ENCODE results near the gene RPS28. TPM values are rescaled to one million over a fixed set of nuclear protein-coding genes. Genes with fewer than 3 reads are reported as not detected.

Gene RPS28
- polyA plus RNA-seq, 2 of the 4 experiments (the other 2 are of a cell fraction), result 374 to 404 TPM

- TF ChIP-seq NFE2L2 (conservative IDR thresholded peaks at IDR 0.05; ENCODE audit: low read length) (no peak), KDM5A (IDR thresholded peaks at IDR 0.05) (no peak), RAD21 (conservative IDR thresholded peaks at IDR 0.05 in 1 of 2, IDR thresholded peaks at IDR 0.05 in 1 of 2) (peak; percentile 19 to 30; a peak in 2 of 5 replicates), CHD2 (IDR thresholded peaks at IDR 0.05; ENCODE audit: low read length, partially characterized antibody) (no peak), ZNF302 (CRISPR knock-in tag; IDR thresholded peaks at IDR 0.05) (no peak), JUN (IDR thresholded peaks at IDR 0.05) (0 out of 5 replicates have a peak, but pooled peaks of 1 of the 2 experiments have one; percentile 38), PHF8 (IDR thresholded peaks at IDR 0.05; ENCODE audit: borderline replicate concordance, low read depth) (no peak), JUNB (IDR thresholded peaks at IDR 0.05) (peak; percentile 45; the same call in 1 of the 2 replicates), SREBF2 (IDR thresholded peaks at IDR 0.05) (no peak), E2F6 (IDR thresholded peaks at IDR 0.05; ENCODE audit: borderline replicate concordance, low read depth) (no peak), CBX8 (IDR thresholded peaks at IDR 0.05) (no peak)
These were observed 34.5 kb downstream of the RPS28 start (continued) for GRCh38 chr19:8355631-8356402.

- TF ChIP-seq RARB (CRISPR knock-in tag; IDR thresholded peaks at IDR 0.05) (no peak), EHMT2 (IDR thresholded peaks at IDR 0.05; ENCODE audit: low read depth) (no peak), RFX5 (IDR thresholded peaks at IDR 0.05) (no peak), CEBPB (IDR thresholded peaks at IDR 0.05) (no peak), RAD21 (conservative IDR thresholded peaks at IDR 0.05 in 1 of 2, IDR thresholded peaks at IDR 0.05 in 1 of 2) (no peak), POLR2A (IDR thresholded peaks at IDR 0.05; ENCODE audit: low read length) (no peak), ESRRA (IDR thresholded peaks at IDR 0.05; ENCODE audit: borderline replicate concordance, low read length) (no peak), EP300 (IDR thresholded peaks at IDR 0.05) (no peak), POLR2AphosphoS2 (conservative IDR thresholded peaks at IDR 0.05; ENCODE audit: low read length) (no peak), KDM1A (IDR thresholded peaks at IDR 0.05; ENCODE audit: low read depth) (no peak), HOXA7 (CRISPR knock-in tag; IDR thresholded peaks at IDR 0.05) (no peak)
- TF ChIP-seq, protein P1, sequence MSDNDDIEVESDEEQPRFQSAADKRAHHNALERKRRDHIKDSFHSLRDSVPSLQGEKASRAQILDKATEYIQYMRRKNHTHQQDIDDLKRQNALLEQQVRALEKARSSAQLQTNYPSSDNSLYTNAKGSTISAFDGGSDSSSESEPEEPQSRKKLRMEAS (IDR thresholded peaks at IDR 0.05), result no peak
- TF ChIP-seq, protein P2, sequence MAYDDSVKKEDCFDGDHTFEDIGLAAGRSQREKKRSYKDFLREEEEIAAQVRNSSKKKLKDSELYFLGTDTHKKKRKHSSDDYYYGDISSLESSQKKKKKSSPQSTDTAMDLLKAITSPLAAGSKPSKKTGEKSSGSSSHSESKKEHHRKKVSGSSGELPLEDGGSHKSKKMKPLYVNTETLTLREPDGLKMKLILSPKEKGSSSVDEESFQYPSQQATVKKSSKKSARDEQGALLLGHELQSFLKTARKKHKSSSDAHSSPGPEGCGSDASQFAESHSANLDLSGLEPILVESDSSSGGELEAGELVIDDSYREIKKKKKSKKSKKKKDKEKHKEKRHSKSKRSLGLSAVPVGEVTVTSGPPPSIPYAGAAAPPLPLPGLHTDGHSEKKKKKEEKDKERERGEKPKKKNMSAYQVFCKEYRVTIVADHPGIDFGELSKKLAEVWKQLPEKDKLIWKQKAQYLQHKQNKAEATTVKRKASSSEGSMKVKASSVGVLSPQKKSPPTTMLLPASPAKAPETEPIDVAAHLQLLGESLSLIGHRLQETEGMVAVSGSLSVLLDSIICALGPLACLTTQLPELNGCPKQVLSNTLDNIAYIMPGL (CRISPR knock-in tag; IDR thresholded peaks at IDR 0.05; ENCODE audit: borderline replicate concordance), result no peak
- TF ChIP-seq, protein P3, sequence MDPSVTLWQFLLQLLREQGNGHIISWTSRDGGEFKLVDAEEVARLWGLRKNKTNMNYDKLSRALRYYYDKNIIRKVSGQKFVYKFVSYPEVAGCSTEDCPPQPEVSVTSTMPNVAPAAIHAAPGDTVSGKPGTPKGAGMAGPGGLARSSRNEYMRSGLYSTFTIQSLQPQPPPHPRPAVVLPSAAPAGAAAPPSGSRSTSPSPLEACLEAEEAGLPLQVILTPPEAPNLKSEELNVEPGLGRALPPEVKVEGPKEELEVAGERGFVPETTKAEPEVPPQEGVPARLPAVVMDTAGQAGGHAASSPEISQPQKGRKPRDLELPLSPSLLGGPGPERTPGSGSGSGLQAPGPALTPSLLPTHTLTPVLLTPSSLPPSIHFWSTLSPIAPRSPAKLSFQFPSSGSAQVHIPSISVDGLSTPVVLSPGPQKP (IDR thresholded peaks at IDR 0.05; ENCODE audit: low read depth, low read length), result no peak
- peak overlapping the region; percentile 90 to 91; a peak in 5 of 6 replicates for H3K27ac ChIP-seq
- ChIA-PET POLR2A (no interaction called here), CTCF (interaction anchor here (0.7 to 1.5 kb wide), 3 partner anchors 10 to 40 kb away, joined by 3 read pairs; no protein-coding TSS in a partner anchor)
- no peak for DNase-seq (ENCODE audit: low read depth in 1 of 2, low spot score in 1 of 2)
- no peak for FAIRE-seq
- peaks cover 56% of the 10 kb centered on the region for H3K4me1 ChIP-seq
- no peaks in the 10 kb centered on the region for H3K9me3 ChIP-seq
- H3K4me3 ChIP-seq, result no peak overlapping the region
- WGBS (ENCODE audit: missing lambda C conversion rate), result 78% methylated on average over 4 of the region's 4 CpGs
- no peak for ATAC-seq
- H3K4me2 ChIP-seq, result no peak overlapping the region
These were observed 35.8 kb downstream of the RPS28 start for GRCh38 chr19:8357007-8357521.

Data from A549 (cell line).